Lung microvascular endothelial cell (primary cell): ENCODE results near the gene MECP2. TPM values are rescaled to one million over a fixed set of nuclear protein-coding genes. Genes with fewer than 3 reads are reported as not detected.
A peak's percentile ranks its signal among the peaks of the same experiment; 100 is the strongest.

Experiments
- DNase-seq, 2 donors: peaks; one replicate each; pipeline versions ENCODE4 v3.0.0 to v3.0.0-alpha.2; 2010; ENCODE audit warnings: low read depth in 2 of 2
- total RNA-seq: library from RNA; depleted of rRNA; stranded (reverse); fragments of >200 nt; gene quantifications from 2 replicates; pipeline ENCODE4 v1.2.1, GENCODE V29; 2014

Gene MECP2
- total RNA-seq, 1 donor from 2014 or later, result 20.2 TPM

DNA sequence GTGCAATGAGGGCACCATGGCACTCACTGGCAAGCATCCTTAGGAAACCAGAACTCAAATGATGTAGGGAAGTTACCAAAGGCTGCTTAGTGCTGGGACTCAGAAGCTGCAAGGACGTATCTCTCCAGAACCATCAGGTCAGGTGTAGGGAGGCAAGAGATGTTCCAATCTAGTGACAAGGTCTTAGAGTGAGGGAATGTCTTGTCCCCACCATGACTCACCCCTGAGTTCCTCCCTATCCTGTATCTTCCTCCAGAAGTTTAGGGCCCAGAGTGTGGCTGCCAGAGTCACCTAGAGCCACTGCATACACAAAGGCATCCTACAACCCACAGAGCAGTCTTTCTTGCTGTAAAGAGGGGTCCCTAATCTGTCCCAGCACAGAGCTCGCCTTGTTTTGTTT lies 63.7 kb downstream of the MECP2 start:
- DNase-seq, result no peak

DNA sequence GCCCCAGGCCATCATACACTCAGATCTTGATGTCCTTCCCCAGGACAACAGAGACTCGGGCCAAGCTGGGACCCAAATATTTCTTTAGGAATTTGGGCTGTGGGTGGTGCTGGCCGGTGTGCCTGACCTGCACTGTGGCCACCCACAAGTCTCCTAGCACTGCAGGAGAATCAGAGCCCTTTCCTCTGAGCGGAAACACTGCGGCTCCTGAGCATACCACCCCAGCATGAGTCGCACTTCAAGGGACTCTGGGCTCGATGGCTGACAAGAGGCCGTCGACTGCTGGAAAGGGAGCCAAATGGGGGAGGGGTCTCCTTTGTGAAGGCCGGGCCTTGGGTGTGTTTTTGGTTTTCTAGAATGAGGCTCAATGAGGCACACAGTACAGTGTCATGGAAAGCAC lies 64.9 kb downstream of the MECP2 start:
- DNase-seq, result no peak

DNA sequence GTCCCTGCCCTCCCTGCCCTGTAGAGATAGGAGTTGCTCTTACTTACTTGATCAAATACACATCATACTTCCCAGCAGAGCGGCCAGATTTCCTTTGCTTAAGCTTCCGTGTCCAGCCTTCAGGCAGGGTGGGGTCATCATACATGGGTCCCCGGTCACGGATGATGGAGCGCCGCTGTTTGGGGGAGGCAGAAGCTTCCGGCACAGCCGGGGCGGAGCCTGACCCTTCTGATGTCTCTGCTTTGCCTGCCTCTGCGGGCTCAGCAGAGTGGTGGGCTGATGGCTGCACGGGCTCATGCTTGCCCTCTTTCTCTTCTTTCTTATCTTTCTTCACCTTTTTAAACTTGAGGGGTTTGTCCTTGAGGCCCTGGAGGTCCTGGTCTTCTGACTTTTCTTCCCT lies 65.4 kb downstream of the MECP2 start:
- no peak for DNase-seq

GRCh38 chrX:154030715-154031305 lies 66.7 kb downstream of the MECP2 start:
- no peak for DNase-seq

- DNase-seq, result no peak
These were observed 67.3 kb downstream of the MECP2 start for GRCh38 chrX:154030266-154030665.

- DNase-seq, result no peak
These were observed 68.1 kb downstream of the MECP2 start for GRCh38 chrX:154029439-154029838.

- DNase-seq, result no peak
These were observed 68.9 kb downstream of the MECP2 start for GRCh38 chrX:154028502-154029184.

- DNase-seq, result no peak
These were observed 69.5 kb downstream of the MECP2 start for GRCh38 chrX:154027986-154028385.

DNA sequence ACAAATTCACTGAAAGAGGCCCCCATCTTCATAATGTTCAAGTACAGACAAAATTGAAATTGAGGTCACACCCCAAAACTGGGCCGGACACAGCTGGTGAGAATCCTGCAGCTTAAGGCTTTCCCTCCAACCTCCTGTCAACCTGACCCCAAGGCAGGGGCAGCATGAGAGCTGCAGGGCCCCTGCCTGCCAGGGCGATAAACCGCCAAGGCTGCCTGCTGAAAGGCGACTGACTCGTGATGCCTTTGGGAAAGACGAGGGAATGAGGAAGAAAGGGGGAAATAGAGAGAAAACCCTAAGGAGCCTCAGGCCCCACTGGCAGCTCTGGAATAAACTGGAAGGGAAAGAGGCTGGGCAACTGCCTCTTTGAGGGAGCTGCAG lies 70.5 kb downstream of the MECP2 start:
- DNase-seq, result no peak

DNA sequence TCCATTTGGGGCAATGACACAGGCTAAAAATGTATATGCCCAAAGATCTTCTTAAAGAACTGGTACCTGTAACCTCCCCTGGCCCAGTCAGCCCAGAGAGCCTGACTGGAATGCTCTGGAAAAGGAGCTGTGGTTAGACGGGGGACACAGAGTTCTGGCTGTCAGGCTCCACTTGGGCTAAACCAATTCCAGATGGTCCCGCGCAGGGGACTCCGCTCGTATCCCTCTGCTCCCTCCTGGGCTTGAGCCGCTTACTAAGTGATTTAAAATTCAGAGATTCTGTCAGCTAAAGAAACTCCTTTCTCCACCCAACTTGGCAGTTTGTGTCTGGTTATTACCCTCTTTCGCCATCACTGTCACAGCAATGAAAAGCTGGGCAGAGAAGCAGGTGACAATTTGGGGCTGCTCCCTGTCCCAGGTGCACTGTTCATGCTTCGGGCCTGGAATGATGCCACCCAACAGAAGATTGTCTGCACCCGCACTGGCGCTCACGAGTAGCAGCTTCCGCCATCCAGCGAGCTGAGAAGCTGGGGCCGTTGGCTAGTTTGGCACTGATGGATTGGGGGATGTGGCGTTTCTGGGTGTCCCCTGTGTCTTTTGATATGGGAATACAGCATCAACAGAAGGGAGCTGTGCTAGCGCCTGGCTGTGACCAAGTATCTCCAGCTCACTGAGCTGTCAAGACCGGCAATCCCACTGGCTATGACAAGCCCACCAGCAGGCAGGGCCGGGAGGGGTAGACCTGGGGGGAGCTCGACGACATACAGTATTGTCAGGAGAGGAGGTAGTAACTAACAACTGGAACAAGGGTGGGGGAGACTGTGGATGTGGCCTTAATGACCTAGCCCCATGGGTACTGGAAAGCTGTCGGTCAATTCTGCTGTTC lies 71.1 kb downstream of the MECP2 start:
- DNase-seq, result no peak

DNA sequence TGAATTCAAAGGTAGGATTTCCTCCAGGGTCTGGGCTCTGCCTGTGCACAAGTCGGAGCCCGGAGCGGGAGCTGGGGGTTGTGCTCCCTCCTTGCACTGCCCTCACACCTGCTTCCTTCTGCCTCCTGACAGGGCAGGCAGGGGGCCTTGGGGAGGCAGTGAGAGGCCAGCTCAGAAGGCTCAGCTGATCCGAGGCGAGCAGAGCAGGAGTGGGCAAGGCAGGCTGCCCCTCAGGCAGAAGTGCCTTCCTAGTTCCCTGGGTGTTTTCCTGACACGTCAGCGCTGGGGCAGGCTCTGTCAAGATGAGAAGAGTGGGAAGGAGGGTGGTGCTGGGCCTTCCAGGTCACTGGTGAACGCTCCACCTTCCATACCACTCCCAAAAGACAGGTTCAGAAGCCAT lies 72.3 kb downstream of the MECP2 start:
- no peak for DNase-seq

GRCh38 chrX:154024271-154024670 lies 73.2 kb downstream of the MECP2 start:
- no peak for DNase-seq

DNA sequence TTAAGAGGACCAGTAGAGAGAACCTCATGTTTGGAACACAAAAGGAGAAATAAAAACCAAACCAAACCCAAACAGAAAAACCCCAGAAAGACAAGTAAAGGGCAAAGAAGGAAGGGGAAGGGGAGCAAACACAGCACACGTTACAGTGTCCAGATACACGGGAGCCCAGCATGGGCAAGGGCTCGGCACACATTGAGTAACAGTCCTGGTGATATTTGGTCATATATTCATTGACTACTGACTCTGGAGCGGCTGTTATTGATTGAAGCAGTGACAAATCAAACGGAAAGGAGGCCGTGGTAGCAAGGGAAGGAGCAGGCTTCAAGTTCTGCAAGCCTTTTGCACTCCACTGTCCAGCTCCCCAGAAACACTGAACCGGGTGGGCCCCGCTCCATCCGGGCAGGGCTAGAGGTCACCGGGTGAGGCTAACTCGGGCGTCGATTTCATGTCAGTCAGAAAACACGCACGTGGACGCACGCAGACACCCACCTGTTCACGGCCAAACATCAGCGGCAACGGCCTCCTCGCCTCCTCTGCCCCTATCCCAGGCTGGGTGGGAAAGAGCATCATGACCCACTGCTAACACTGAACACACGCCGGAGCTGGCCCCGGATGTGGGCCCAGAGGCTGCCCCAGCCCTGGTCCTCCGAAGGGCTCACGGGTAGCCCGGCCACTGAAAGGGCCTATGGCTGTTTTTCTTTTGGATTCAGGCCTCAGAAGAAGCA lies 74.1 kb downstream of the MECP2 start:
- DNase-seq, result no peak

DNA sequence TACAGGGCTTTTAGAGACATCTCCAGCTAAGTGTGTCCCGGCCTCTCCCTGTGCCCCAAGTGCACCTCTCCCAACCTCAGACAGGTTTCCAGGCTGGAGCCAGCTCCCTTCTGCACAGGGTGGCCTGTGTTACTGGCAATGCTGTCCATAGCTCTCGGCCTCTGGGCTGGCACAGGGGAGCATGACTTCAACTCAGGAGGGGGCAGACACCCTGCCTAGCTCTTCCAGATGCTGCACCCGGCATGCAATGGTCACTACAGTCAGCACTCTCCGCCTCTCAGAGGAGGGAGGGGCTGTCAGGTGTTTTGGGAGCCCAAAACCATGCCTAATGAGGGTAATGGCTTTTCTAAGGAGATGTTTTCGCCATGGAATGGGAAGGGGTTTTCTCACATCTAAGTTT lies 75.4 kb downstream of the MECP2 start:
- no peak for DNase-seq

DNA sequence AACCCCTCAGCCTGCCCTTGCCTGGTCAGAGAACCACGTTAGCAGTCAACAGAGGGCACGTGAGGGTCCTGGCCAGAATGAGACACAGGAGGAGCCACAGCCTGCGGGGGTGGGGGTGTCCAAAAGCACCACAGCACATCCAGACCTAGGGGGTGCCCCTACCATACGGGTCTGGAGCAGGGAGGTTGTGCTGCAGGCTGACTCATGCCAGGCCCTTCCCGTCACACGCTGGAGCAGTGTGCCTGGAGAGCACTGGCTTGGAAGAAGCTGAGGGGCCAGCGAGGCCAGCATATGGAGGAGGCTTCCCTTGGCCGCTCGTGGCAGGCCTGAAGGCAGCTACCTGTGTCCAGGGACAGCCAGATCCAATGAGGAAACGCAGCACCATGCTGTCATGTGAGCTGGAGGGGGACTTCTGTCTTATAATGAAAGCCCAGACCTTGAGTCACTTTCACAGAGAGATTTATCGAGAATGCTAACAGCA lies 76.3 kb downstream of the MECP2 start:
- peak; percentile 26 to 75 for DNase-seq

GRCh38 chrX:154020536-154021115 lies 76.9 kb downstream of the MECP2 start:
- no peak for DNase-seq

DNA sequence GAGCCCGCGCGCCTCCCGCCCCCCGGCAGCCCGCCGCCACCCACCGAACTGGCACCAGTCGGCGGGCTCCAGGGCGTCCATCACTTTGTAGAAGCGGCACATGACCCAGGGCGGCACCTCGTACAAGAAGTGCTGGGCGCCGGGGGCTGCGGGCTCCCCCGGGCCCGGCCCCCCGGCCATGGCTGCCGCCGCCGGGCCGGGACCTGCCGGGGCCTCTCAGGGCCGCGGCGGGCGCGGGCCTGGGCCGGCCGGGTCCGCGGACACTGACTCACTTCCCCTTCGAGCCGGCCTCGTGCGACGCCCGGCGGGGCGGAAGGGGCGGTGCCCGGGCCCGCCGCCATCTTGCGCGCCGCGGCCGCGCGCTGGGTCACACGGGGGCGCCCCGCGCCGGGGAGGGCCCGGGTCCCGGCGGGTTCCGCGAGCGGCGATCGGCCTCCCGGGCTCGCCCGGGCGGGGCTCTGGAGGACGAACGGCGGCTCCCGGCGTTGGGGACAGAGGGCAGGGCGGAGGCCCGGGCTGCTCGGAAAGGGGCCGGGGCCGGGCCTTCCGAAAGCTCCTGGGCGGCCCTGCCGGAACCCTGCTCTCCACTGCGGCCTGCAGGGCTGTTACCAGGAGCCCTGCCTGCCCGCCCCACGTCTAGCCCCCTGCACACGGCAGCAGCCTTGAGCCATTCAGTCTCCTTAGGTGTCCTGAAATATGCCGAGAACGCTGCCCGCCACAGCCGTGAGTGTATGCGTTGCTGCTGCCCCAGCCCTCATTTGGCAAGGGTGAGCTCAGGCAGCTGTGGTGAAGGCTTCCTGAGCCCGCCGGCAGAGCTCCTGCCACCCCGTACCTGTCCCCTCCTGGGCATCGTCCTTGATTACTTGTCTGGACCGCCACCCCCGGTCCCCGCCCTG lies 77.6 kb downstream of the MECP2 start, which contains the start of gene IRAK1:
Gene IRAK1 (minus strand): TSS at position 270 of the 896 bp plus-strand sequence. CDS start 90 bp downstream, at position 180.
- peak; percentile 69 to 77 for DNase-seq

- DNase-seq, result peak; percentile 14 to 23
These were observed 78.4 kb downstream of the MECP2 start for GRCh38 chrX:154019061-154019621.

- no peak for DNase-seq
These were observed 78.9 kb downstream of the MECP2 start for GRCh38 chrX:154018518-154019060.
